Heart left ventricle (tissue), 16 donors: ENCODE measurements around the gene TPPP2. TPM values are rescaled to one million over a fixed set of nuclear protein-coding genes. Genes with fewer than 3 reads are reported as not detected.

Experiments
- ATAC-seq, 4 donors: fragments of 200-7000 bp; cut with Tn5 transposase; one replicate each; pipeline ENCODE4 v1.9.1; 2020 to 2022; ENCODE audit warnings: moderate library complexity in 4 of 4, mild to moderate bottlenecking in 3 of 4, moderate number of reproducible peaks in 1 of 4
- DNase-seq, 5 donors: peaks; one replicate each; pipeline ENCODE4 v3.0.0-alpha.2; 2020
- H3K27ac ChIP-seq, 12 donors: fragments of 200-600 bp; sonication (generic) in 4 of 12; one replicate each; pipeline versions ENCODE4 v1.5.0 to v1.8.0; 2016 to 2022; ENCODE audit warnings: mild to moderate bottlenecking in 2 of 12
- H3K27me3 ChIP-seq, 9 donors: fragments of 200-600 bp; sonication (generic) in 2 of 9; one replicate each; pipeline versions ENCODE4 v1.5.1 to v1.8.0; 2016 to 2022; ENCODE audit warnings: mild to moderate bottlenecking in 3 of 9
- H3K36me3 ChIP-seq, 9 donors: fragments of 200-600 bp; sonication (generic) in 2 of 9; one replicate each; pipeline versions ENCODE4 v1.5.0 to v1.8.0; 2018 to 2022; ENCODE audit warnings: mild to moderate bottlenecking in 2 of 9
- H3K4me1 ChIP-seq, 12 donors: fragments of 200-600 bp; sonication (generic) in 4 of 12; one replicate each; pipeline versions ENCODE4 v1.5.0 to v1.8.0; 2016 to 2022; ENCODE audit warnings: mild to moderate bottlenecking in 3 of 12
- H3K4me3 ChIP-seq, 12 donors: fragments of 200-600 bp; sonication (generic) in 4 of 12; one replicate each; pipeline versions ENCODE4 v1.5.0 to v1.8.0; 2017 to 2022; ENCODE audit warnings: mild to moderate bottlenecking in 9 of 12, moderate library complexity in 4 of 12
- H3K9me3 ChIP-seq, 12 donors: fragments of 200-600 bp; sonication (generic) in 4 of 12; one replicate each; pipeline versions ENCODE4 v1.5.0 to v1.8.0; 2016 to 2022; ENCODE audit warnings: mild to moderate bottlenecking in 1 of 12
- CTCF ChIP-seq, 12 donors: fragments of 200-600 bp; sonication (generic) in 4 of 12; IDR thresholded peaks; one replicate each; pipeline versions ENCODE4 v1.5.0 to v1.8.0; 2018 to 2022; ENCODE audit warnings: antibody characterized with exemption in 12 of 12, mild to moderate bottlenecking in 5 of 12
- POLR2A ChIP-seq, 2 donors: fragments of 450-650 bp; IDR thresholded peaks; one replicate each; pipeline ENCODE4 v1.6.1; 2017; ENCODE audit warnings: antibody characterized with exemption in 2 of 2, mild to moderate bottlenecking in 2 of 2, moderate library complexity in 2 of 2
- WGBS, 4 donors: extraction: QIAGEN DNeasy Blood & Tissue Kit in 2 of 4; methylation state at CpG; one replicate each; pipeline versions ENCODE4 v1.1.5 to v1.1.7; 2013 to 2018; 5-methylcytosine and 5-hydroxymethylcytosine counted together
- intact Hi-C, 10 donors: fragments of 100-400 bp; cut with DNase I; formaldehyde crosslinking; loops; one replicate each; pipeline versions ENCODE4 v1.11.1 to v1.14.2; 2022
- microRNA-seq, 4 donors: library from miRNA; unstranded; fragments of <30 nt; microRNA quantifications; one replicate each; pipeline versions ENCODE4 to v1.2.0, GENCODE V29; 2017 to 2020
- polyA plus RNA-seq, 2 donors: library from polyadenylated mRNA; stranded (reverse); fragments of 200-250 nt; gene quantifications; one replicate each; pipeline ENCODE4 v1.2.3, GENCODE V29; 2013
- total RNA-seq, 9 donors: library from RNA; depleted of rRNA in 2 of 9; stranded (reverse); fragments of >200 nt in 2 of 9; fragmentation: NEBNext Ultra II Directional in 3 of 9; extraction: Animal tissue kit (Norgen Biotek cat#: 25700) in 3 of 9; gene quantifications; one replicate each; pipeline versions ENCODE4 v1.1.0 to v1.2.4, GENCODE V29; 2016 to 2023
- donor health status: ischemic (EF 13 %, LVEDD 7.1; RV severe dilation, severe dysfunction).
- donor health status: healthy with polysubstance abuse.
- donor health status: DM: no; HTN: yes; CAD: no.
- donor health status: DM: no; HTN: no; CAD: no.
- donor health status: ischemic (EF 25% LVEDD 6.9; RV normal size, moderate dysfunction).
- donor health status: ischemic (EF 25% LVEDD 5.7; RV mildly dilated, moderate dysfunction).
- donor health status: healthy.
- donor health status: DM: yes; HTN: yes; CAD: no.
- donor health status: ischemic (EF 35%, LVEDD 5.7; RV mildly dilated, moderate dysfunction).
- donor health status: nonischemic (EF 11% LVEDD 7.7; RV severe dilation, severe dysfunction).
- donor health status: DM: yes; HTN: yes; CAD: no.
- donor health status: PGD.
- donor health status: ischemic (EF 29% LVEDD 5.4; RV normal size, mild dysfunction).
- donor health status: nonischemic (EF 23%, LVEDD 6.1; RV moderate dilation, normal function).

The TPPP2 gene
- total and polyA plus RNA-seq, 11 donors = 0.54 to 2.8 (median 0.96) TPM; not detected in 2

GRCh38 chr14:21078726-21079125 is 48.7 kb downstream of the TPPP2 start:
- H3K27ac ChIP-seq = no peak overlapping the region
- peaks cover 0 to 99% (median 97%) of the 10 kb centered on the region in 9 donors for H3K36me3 ChIP-seq
- DNase-seq = no peak
- intact Hi-C loops = no loop called here
- TF ChIP-seq CTCF (IDR thresholded peaks at IDR 0.05) = no peak
- no peak for TF ChIP-seq POLR2A (IDR thresholded peaks at IDR 0.05)
- H3K4me1 ChIP-seq = no peaks in the 10 kb centered on the region
- H3K27me3 ChIP-seq = no peaks in the 10 kb centered on the region
- no peak for ATAC-seq
- no peaks in the 10 kb centered on the region for H3K9me3 ChIP-seq
- 86 to 88% (median 88%) methylated on average over 10 of the region's 10 CpGs for WGBS, 4 donors
- no peak overlapping the region for H3K4me3 ChIP-seq

- WGBS, 4 donors = 81 to 90% (median 88%) methylated on average over 7 to 30 of the region's 30 CpGs
- ATAC-seq (no peak), DNase-seq (no peak)
- H3K9me3 ChIP-seq = no peaks in the 10 kb centered on the region
- H3K36me3 ChIP-seq = peaks cover 0 to 99% (median 94%) of the 10 kb centered on the region in 9 donors
- peaks cover 0 to 21% (median 3%) of the 10 kb centered on the region in 12 donors for H3K4me1 ChIP-seq
- H3K27ac ChIP-seq = no peak overlapping the region
- no peaks in the 10 kb centered on the region for H3K27me3 ChIP-seq
- TF ChIP-seq CTCF (IDR thresholded peaks at IDR 0.05) (no peak), POLR2A (IDR thresholded peaks at IDR 0.05) (no peak)
- H3K4me3 ChIP-seq = no peak overlapping the region
- intact Hi-C loops = no loop called here
Measured at GRCh38 chr14:21081521-21082142, 51.6 kb downstream of the TPPP2 start.

Small RNAs within 50 kb of the gene (microRNA-seq; reads per million reads assigned to microRNA genes)
- gene MIR6717 = 0 to 0.38 (median 0) reads per million in 4 donors

Other genes with a start within 250 kb of the TPPP2 start
- gene RNASE6, start 248.9 kb upstream of the TPPP2 start, total RNA-seq = 10 to 100 TPM in 2 of 9 donors, 1 to 10 TPM in 7; 2.5 to 39.9 (median 5.2) TPM
- gene RNASE6, start 248.9 kb upstream of the TPPP2 start, polyA plus RNA-seq = 1 to 10 TPM; 1.1 to 6.3 TPM
- gene RNASE1, start 227.4 kb upstream of the TPPP2 start, total RNA-seq = 100 to 1,000 TPM; 127 to 654 (median 294) TPM
- gene RNASE1, start 227.4 kb upstream of the TPPP2 start, polyA plus RNA-seq = 100 to 1,000 TPM; 199 to 242 TPM
- gene RNASE3, start 138.8 kb upstream of the TPPP2 start, total RNA-seq = under 1 TPM in 2 of 9 donors, not detected in 7; 0.38 to 0.61 TPM
- under 1 TPM in 1 of 2 donors, not detected in 1; 0.12 TPM for gene RNASE3, start 138.8 kb upstream of the TPPP2 start, polyA plus RNA-seq
- gene RNASE2, start 74.7 kb upstream of the TPPP2 start, total RNA-seq = 10 to 100 TPM in 1 of 9 donors, 1 to 10 TPM in 3, under 1 TPM in 2, not detected in 3; 0.80 to 16.6 (median 2.0) TPM
- 1 to 10 TPM; 2.1 to 4.5 TPM for gene RNASE2, start 74.7 kb upstream of the TPPP2 start, polyA plus RNA-seq
- gene METTL17, start 40.2 kb upstream of the TPPP2 start, total RNA-seq = 10 to 100 TPM; 31.3 to 59.5 (median 43.2) TPM
- 10 to 100 TPM; 51.0 to 53.2 TPM for gene METTL17, start 40.2 kb upstream of the TPPP2 start, polyA plus RNA-seq
- gene SLC39A2, start 30.9 kb upstream of the TPPP2 start, total RNA-seq = not detected
- gene SLC39A2, start 30.9 kb upstream of the TPPP2 start, polyA plus RNA-seq = not detected
- gene NDRG2, start 5.2 kb upstream of the TPPP2 start, total RNA-seq = 100 to 1,000 TPM; 187 to 661 (median 301) TPM
- 100 to 1,000 TPM; 314 to 339 TPM for gene NDRG2, start 5.2 kb upstream of the TPPP2 start, polyA plus RNA-seq
- not detected for gene RNASE13, start 4.6 kb downstream of the TPPP2 start, total RNA-seq
- not detected for gene RNASE13, start 4.6 kb downstream of the TPPP2 start, polyA plus RNA-seq
- gene RNASE7, start 12.1 kb downstream of the TPPP2 start, total RNA-seq = not detected
- under 1 TPM in 1 of 2 donors, not detected in 1; 0.04 TPM for gene RNASE7, start 12.1 kb downstream of the TPPP2 start, polyA plus RNA-seq
- not detected for gene RNASE8, start 27.6 kb downstream of the TPPP2 start, total RNA-seq
- gene RNASE8, start 27.6 kb downstream of the TPPP2 start, polyA plus RNA-seq = not detected
- 10 to 100 TPM; 16.1 to 31.5 (median 18.8) TPM for gene ARHGEF40, start 40.1 kb downstream of the TPPP2 start, total RNA-seq
- gene ARHGEF40, start 40.1 kb downstream of the TPPP2 start, polyA plus RNA-seq = 10 to 100 TPM; 15.5 to 18.2 TPM
- 10 to 100 TPM; 33.9 to 97.9 (median 38.2) TPM for gene ZNF219, start 68.4 kb downstream of the TPPP2 start, total RNA-seq
- 10 to 100 TPM; 50.0 to 57.4 TPM for gene ZNF219, start 68.4 kb downstream of the TPPP2 start, polyA plus RNA-seq
- gene TMEM253, start 70.8 kb downstream of the TPPP2 start, total RNA-seq = under 1 TPM in 6 of 9 donors, not detected in 3; 0.19 to 0.79 (median 0.36) TPM
- under 1 TPM; 0.29 to 0.57 TPM for gene TMEM253, start 70.8 kb downstream of the TPPP2 start, polyA plus RNA-seq
- gene OR5AU1, start 125.8 kb downstream of the TPPP2 start, total RNA-seq = not detected
- not detected for gene OR5AU1, start 125.8 kb downstream of the TPPP2 start, polyA plus RNA-seq
- gene HNRNPC, start 239.2 kb downstream of the TPPP2 start, total RNA-seq = 100 to 1,000 TPM; 201 to 289 (median 249) TPM
- 100 to 1,000 TPM; 255 to 389 TPM for gene HNRNPC, start 239.2 kb downstream of the TPPP2 start, polyA plus RNA-seq
- gene RPGRIP1, start 249.9 kb downstream of the TPPP2 start, total RNA-seq = under 1 TPM in 8 of 9 donors, not detected in 1; 0.12 to 0.81 (median 0.41) TPM
- gene RPGRIP1, start 249.9 kb downstream of the TPPP2 start, polyA plus RNA-seq = under 1 TPM; 0.14 to 0.23 TPM